Skeletal muscle tissue (tissue), 4 donors: ENCODE data around the gene OR2B3. TPM values are rescaled to one million over a fixed set of nuclear protein-coding genes. Genes with fewer than 3 reads are reported as not detected.
"Not testable (repeated sequence)": the region's sequence is repeated elsewhere in the genome, so short reads cannot be mapped to it uniquely, and the experiment has no call there.

Experiments used
- H3K27ac ChIP-seq: one replicate; pipeline ENCODE4 v1.7.0; 2013; ENCODE audit warnings: mild to moderate bottlenecking, low read depth, low read length, inconsistent platforms
- H3K27me3 ChIP-seq, 3 donors: one replicate each; pipeline ENCODE4 v1.7.0; 2013; ENCODE audit warnings: low read length in 3 of 3; ENCODE audit not compliant: control insufficient read depth in 3 of 3, insufficient read depth in 3 of 3
- H3K36me3 ChIP-seq, 3 donors: one replicate each; pipeline ENCODE4 v1.7.0; 2013; ENCODE audit warnings: low read length in 3 of 3; ENCODE audit not compliant: control insufficient read depth in 3 of 3, insufficient read depth in 3 of 3
- H3K4me1 ChIP-seq, 3 donors: one replicate each; pipeline ENCODE4 v1.7.0; 2013; ENCODE audit warnings: low read length in 3 of 3, mild to moderate bottlenecking in 3 of 3; ENCODE audit not compliant: control insufficient read depth in 3 of 3, insufficient read depth in 3 of 3
- H3K4me3 ChIP-seq, 3 donors: one replicate each; pipeline ENCODE4 v1.7.0; 2013; ENCODE audit warnings: low read length in 3 of 3
- H3K9ac ChIP-seq, 3 donors: one replicate each; pipeline ENCODE4 v1.7.0; 2013; ENCODE audit warnings: low read length in 3 of 3, mild to moderate bottlenecking in 3 of 3, moderate library complexity in 2 of 3, low read depth in 1 of 3
- H3K9me3 ChIP-seq, 3 donors: one replicate each; pipeline ENCODE4 v1.7.0; 2013; ENCODE audit warnings: low read length in 3 of 3; ENCODE audit not compliant: control insufficient read depth in 3 of 3
- total RNA-seq: library from RNA; depleted of rRNA; stranded (reverse); fragments of >200 nt; gene quantifications from one replicate; pipeline ENCODE4 v1.2.3, GENCODE V29; 2014
- donor health status: Osteomylitis.

OR2B3 gene
- not detected for total RNA-seq

DNA sequence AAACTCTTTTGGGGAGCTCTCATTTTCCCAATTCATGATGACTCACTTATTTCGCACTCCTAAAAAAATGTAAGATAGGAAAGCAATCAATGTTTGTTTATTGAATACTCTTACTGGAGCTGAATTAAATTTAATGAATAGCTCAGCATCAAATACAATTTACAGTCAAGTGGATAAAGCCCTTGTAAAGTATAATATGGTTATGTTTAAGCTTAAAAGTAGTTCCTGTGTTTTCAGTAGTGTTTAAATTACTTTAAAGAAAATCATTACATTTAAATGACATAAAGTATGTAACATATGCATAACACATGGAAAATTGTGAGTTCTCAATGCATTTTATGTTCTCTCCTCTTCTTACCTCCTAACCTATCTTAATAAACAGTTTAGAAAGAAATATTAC, at the start of gene OR2B3:
OR2B3 (minus strand) TSS at position 101 of the 400 bp plus-strand sequence; CDS start at position 36, 65 bp downstream.
- H3K9me3 ChIP-seq, result no peaks in the 10 kb centered on the region
- no peaks in the 10 kb centered on the region for H3K27me3 ChIP-seq
- no peak within 1 kb of the TSS for H3K27ac ChIP-seq
- H3K4me3 ChIP-seq, result no peak within 1 kb of the TSS
- no peaks in the 10 kb centered on the region for H3K36me3 ChIP-seq
- H3K9ac ChIP-seq, result no peak within 1 kb of the TSS
- H3K4me1 ChIP-seq, result no peaks in the 10 kb centered on the region

DNA sequence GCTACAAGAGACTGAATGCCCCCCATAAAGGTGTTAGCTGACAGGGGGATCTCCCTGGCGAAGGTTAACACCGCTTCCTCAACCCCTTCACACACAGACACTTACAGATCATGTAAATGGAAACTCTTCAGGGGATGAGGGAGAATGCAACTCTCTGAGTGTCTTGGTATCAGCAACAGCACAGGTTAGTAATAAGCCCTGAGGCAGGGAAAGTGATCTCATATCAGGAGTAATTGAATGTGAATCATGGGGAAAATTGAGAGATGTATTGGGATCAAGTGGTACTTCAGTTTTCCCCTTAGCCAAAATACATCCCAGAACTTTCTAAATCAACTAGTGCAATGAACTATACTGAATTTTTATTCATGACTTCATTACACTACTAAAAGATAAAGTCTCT, 44.6 kb upstream of the OR2B3 start:
- peaks cover 0 to 4% (median 0%) of the 10 kb centered on the region in 3 donors for H3K27me3 ChIP-seq
- no peak overlapping the region for H3K27ac ChIP-seq
- no peak overlapping the region for H3K4me3 ChIP-seq
- H3K36me3 ChIP-seq, result no peaks in the 10 kb centered on the region
- no peak overlapping the region for H3K9ac ChIP-seq
- no peaks in the 10 kb centered on the region for H3K9me3 ChIP-seq
- H3K4me1 ChIP-seq, result no peaks in the 10 kb centered on the region

DNA sequence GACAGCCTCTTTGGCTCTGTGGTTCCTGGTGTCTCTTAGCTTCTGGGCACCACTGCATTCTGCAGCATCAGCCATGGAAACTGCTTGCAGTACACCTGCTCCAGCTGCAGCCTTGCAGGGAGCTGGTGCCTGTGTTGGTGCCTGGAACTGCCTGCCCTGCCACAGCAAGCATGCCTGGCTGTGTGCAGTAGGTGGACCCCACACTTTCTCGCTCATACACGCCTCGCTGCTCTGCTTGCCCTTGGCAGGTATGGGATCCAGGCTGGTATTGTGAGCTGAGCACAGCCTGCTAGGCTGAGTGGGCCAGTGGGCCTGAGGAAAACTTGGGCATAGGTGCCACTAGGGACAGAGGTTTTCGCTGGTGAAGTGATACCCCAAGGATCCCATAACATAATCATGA, 43.5 kb upstream of the OR2B3 start:
- peaks cover 0 to 4% (median 0%) of the 10 kb centered on the region in 3 donors for H3K27me3 ChIP-seq
- H3K27ac ChIP-seq, result no peak overlapping the region
- no peak overlapping the region for H3K9ac ChIP-seq
- no peaks in the 10 kb centered on the region for H3K36me3 ChIP-seq
- H3K9me3 ChIP-seq, result no peaks in the 10 kb centered on the region
- H3K4me3 ChIP-seq, result no peak overlapping the region
- H3K4me1 ChIP-seq, result no peaks in the 10 kb centered on the region

DNA sequence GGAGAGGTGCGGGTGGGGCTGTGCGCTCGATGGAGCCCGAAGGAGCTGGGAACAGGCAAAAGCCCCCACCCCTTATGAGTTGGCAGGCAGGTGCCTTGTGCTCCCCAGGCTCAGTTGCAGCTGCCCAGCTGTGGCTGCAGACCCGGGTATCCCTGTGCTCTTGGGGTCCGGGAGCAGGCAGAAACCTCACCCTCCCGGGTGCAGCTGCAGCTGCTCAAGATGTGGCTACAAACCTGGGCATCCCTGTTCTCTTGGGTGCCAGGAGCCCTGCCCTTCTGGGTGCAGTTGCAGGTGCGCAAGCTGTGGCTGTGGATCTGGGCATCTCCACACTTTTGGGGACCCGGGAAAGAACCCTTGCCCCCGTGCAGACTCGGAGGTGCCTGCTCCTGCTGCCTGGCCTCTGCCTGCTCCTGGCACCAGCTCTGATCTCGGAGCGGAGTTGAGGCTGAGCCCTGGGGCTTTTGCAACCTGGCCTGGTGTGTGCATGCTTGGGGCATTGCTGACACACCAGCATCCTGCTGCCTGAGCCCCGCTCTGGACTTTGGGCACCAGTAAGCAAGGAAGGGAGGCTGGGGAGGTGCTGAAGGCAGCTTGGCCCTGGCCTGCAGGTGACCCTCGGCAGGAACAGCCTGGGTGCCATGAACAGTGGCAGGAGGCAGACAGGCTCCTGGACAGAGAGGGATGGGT, 42.4 kb upstream of the OR2B3 start:
- Histone ChIP-seq H3K9ac (no peak overlapping the region), H3K4me3 (no peak overlapping the region), H3K36me3 (no peaks in the 10 kb centered on the region), H3K27ac (no peak overlapping the region), H3K27me3 (peaks cover 0 to 4% (median 0%) of the 10 kb centered on the region in 3 donors), H3K9me3 (no peaks in the 10 kb centered on the region), H3K4me1 (no peaks in the 10 kb centered on the region)

GRCh38 chr6:29114964-29115363, 27.9 kb upstream of the OR2B3 start:
- H3K27me3 ChIP-seq, H3K36me3 ChIP-seq, H3K4me3 ChIP-seq, H3K27ac ChIP-seq, H3K4me1 ChIP-seq, H3K9ac ChIP-seq, H3K9me3 ChIP-seq: not testable (repeated sequence)

DNA sequence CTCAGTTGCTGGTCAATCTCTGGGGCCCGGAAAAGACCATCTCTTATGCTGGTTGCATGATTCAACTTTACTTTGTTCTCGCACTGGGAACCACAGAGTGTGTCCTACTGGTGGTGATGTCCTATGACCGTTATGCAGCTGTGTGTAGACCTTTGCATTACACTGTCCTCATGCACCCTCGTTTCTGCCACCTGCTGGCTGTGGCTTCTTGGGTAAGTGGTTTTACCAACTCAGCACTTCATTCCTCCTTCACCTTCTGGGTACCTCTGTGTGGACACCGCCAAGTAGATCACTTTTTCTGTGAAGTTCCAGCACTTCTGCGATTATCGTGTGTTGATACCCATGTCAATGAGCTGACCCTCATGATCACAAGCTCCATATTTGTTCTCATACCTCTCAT, 25.0 kb upstream of the OR2B3 start:
- Histone ChIP-seq H3K4me1 (no peaks in the 10 kb centered on the region), H3K9ac (no peak overlapping the region), H3K4me3 (no peak overlapping the region), H3K36me3 (no peaks in the 10 kb centered on the region), H3K9me3 (no peaks in the 10 kb centered on the region), H3K27me3 (no peaks in the 10 kb centered on the region), H3K27ac (no peak overlapping the region)

DNA sequence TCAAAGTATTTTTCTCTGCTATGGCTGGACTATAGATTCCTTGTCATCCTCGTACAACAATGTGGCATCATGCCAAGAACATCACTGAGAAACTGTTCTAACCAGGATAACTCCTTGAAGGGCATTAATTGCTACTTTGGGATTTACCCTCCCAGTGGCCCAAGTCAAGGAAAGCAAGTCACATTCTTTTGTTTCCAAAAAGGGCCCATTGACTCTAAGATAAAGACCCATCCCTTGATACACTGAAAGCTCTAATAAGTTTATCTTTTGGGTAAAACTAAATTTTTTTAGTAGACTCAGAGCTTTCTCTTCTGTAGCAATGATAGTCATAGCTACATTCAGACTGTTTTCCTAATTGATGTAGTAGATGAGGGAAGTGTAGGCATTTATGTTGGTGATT, 20.6 kb upstream of the OR2B3 start, which contains the start of gene OR2J3:
OR2J3 (plus strand) TSS at position 301 of the 400 bp plus-strand sequence. CDS start 3,833 bp downstream, outside the sequence.
- Histone ChIP-seq H3K9me3 (no peaks in the 10 kb centered on the region), H3K27me3 (no peaks in the 10 kb centered on the region), H3K4me1 (no peaks in the 10 kb centered on the region), H3K36me3 (no peaks in the 10 kb centered on the region), H3K9ac (no peak within 1 kb of the TSS), H3K27ac (no peak within 1 kb of the TSS), H3K4me3 (no peak within 1 kb of the TSS)

DNA sequence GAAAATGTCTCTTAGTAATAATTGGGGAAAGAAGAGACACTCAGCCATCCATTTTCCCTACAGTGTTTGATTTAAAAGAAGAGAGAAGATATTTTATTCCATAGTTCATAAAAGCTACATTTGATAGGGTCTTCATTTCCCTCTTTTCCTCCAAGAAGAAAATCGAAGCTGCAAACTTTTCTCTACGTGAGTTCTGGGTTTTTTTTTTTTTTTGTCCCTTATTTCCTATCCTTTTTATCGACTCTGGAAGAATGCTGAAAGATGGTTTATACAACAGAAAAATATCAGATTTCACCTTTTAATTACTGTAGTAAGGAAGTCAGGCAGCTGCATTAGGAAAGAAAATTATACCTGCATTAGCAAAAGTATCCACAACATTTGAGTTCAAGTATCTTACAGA, 12.1 kb upstream of the OR2B3 start, which contains the start of gene OR2J1:
OR2J1 (plus strand) TSS at position 301 of the 400 bp plus-strand sequence. CDS start 1,453 bp downstream, outside the sequence.
- Histone ChIP-seq H3K9ac (no peak within 1 kb of the TSS), H3K27me3 (no peaks in the 10 kb centered on the region), H3K36me3 (no peaks in the 10 kb centered on the region), H3K4me3 (no peak within 1 kb of the TSS), H3K27ac (no peak within 1 kb of the TSS), H3K4me1 (no peaks in the 10 kb centered on the region), H3K9me3 (no peaks in the 10 kb centered on the region)

DNA sequence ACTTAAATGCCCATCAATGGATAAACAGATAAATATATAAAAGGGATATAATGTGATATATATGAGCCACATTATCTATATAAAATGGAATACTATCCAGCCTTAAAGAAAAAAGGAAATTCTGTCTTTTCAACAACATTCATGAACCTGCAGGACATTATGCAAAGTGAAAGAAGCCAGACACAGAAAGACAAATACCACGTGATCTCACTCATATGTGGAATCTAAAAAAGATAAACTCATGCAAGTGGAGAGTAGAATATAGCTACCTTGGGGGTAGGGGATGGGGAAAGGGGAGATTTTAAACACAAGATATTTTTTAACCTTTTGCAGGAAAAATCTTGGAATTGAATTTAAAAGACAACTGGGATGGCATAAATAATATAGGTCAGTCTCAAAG, 10.7 kb upstream of the OR2B3 start:
- H3K36me3 ChIP-seq, result no peaks in the 10 kb centered on the region
- H3K4me3 ChIP-seq, result no peak overlapping the region
- no peaks in the 10 kb centered on the region for H3K27me3 ChIP-seq
- H3K4me1 ChIP-seq, result no peaks in the 10 kb centered on the region
- no peak overlapping the region for H3K9ac ChIP-seq
- H3K27ac ChIP-seq, result no peak overlapping the region
- H3K9me3 ChIP-seq, result no peaks in the 10 kb centered on the region

DNA sequence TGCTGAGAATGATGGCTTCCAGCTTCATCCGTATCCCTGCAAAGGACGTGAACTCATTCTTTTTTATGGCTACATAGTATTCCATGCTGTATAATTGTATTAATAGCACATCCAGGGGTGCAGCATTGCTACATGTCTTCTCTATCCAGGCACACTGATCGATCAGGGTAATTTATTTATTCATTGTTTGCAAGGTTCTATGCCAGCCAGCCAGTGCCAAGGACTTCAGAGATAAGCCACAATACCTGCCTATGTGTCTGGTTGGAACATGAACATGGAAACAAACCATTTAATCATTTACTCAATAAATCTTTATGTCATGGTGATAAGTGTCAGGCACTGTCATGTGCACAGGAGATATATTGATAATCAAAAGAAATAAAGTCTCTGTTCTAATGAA, 5.8 kb upstream of the OR2B3 start:
- Histone ChIP-seq H3K4me3 (no peak overlapping the region), H3K27ac (no peak overlapping the region), H3K4me1 (no peaks in the 10 kb centered on the region), H3K9ac (no peak overlapping the region), H3K27me3 (no peaks in the 10 kb centered on the region), H3K36me3 (no peaks in the 10 kb centered on the region), H3K9me3 (no peaks in the 10 kb centered on the region)
